ENCODE measurements around the gene INKA2. TPM values are rescaled to one million over a fixed set of nuclear protein-coding genes. Genes with fewer than 3 reads are reported as not detected.

Gene INKA2
- total RNA-seq, 2 donors from 2014 or later: 1.0 TPM; not detected in 1

GRCh38 chr1:111720274-111720976, 18.8 kb downstream of the INKA2 start:
- no peak for ATAC-seq
- intact Hi-C loops (cut with DNase I): no loop called here
- TF ChIP-seq POLR2A (IDR thresholded peaks at IDR 0.05): no peak
- no peak for TF ChIP-seq CTCF (IDR thresholded peaks at IDR 0.05)
- DNase-seq: no peak
- H3K4me3 ChIP-seq: no peak overlapping the region
- no peaks in the 10 kb centered on the region for H3K27me3 ChIP-seq
- H3K9me3 ChIP-seq: no peaks in the 10 kb centered on the region
- peak overlapping the region in 1 of 4 donors; percentile 39 for H3K27ac ChIP-seq
- H3K4me1 ChIP-seq: no peaks in the 10 kb centered on the region
- no peaks in the 10 kb centered on the region for H3K36me3 ChIP-seq (replicated peaks in 1 of 2; ENCODE audit: insufficient read depth in 1 of 2, low read depth in 2 of 2)
- 53 to 59% methylated on average over 7 of the region's 7 CpGs for WGBS, 2 donors

DNA sequence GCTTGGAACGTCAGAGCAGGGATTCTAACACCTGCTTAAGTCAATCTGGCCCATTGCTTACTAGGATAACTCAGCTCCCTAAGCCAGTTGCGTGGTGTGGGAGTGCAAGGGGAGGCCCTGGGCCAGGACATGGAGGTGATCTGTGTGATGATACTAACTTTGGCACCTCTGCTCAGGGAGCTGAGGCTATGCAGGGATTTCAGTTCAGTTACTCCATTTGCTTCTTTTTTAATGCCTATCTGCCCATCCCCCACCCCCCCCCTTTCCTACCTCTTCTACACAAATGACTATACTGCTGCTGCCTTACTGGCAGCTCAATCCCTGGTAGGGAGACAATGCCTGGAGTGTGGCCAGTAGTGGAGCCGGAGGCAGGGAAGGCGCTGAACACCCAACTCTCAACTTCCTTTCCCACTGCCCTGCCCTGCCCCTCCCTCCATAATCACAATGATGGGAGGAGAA, 19.5 kb downstream of the INKA2 start:
- H3K9me3 ChIP-seq: no peaks in the 10 kb centered on the region
- H3K4me1 ChIP-seq: no peaks in the 10 kb centered on the region
- H3K27me3 ChIP-seq: no peaks in the 10 kb centered on the region
- no peaks in the 10 kb centered on the region for H3K36me3 ChIP-seq (replicated peaks in 1 of 2; ENCODE audit: insufficient read depth in 1 of 2, low read depth in 2 of 2)
- ATAC-seq: no peak
- WGBS, 2 donors: 64 to 70% methylated on average over 4 of the region's 4 CpGs
- DNase-seq: no peak
- intact Hi-C loops (cut with DNase I): no loop called here
- no peak overlapping the region for H3K4me3 ChIP-seq
- H3K27ac ChIP-seq: peak overlapping the region in 1 of 4 donors; percentile 39
- TF ChIP-seq POLR2A (IDR thresholded peaks at IDR 0.05): no peak
- TF ChIP-seq CTCF (IDR thresholded peaks at IDR 0.05): no peak

GRCh38 chr1:111719135-111719534, 20.1 kb downstream of the INKA2 start:
- Histone ChIP-seq H3K4me3 (no peak overlapping the region), H3K36me3 (replicated peaks in 1 of 2; ENCODE audit: insufficient read depth in 1 of 2, low read depth in 2 of 2) (no peaks in the 10 kb centered on the region), H3K4me1 (no peaks in the 10 kb centered on the region), H3K9me3 (no peaks in the 10 kb centered on the region), H3K27me3 (no peaks in the 10 kb centered on the region), H3K27ac (no peak overlapping the region)
- DNase-seq (no peak), ATAC-seq (no peak)
- WGBS, 2 donors: 78 to 98% methylated on average over 5 of the region's 5 CpGs
- intact Hi-C loops (cut with DNase I): no loop called here
- no peak for TF ChIP-seq POLR2A (IDR thresholded peaks at IDR 0.05)
- TF ChIP-seq CTCF (IDR thresholded peaks at IDR 0.05): no peak

- intact Hi-C loops (cut with DNase I): no loop called here
- H3K4me3 ChIP-seq: no peak overlapping the region
- TF ChIP-seq CTCF (IDR thresholded peaks at IDR 0.05): no peak
- no peak for TF ChIP-seq POLR2A (IDR thresholded peaks at IDR 0.05)
- no peak for DNase-seq
- H3K9me3 ChIP-seq: no peaks in the 10 kb centered on the region
- H3K27me3 ChIP-seq: no peaks in the 10 kb centered on the region
- no peak overlapping the region for H3K27ac ChIP-seq
- WGBS, 2 donors: 92 to 98% methylated on average over 2 of the region's 2 CpGs
- no peaks in the 10 kb centered on the region for H3K4me1 ChIP-seq
- no peak for ATAC-seq
- no peaks in the 10 kb centered on the region for H3K36me3 ChIP-seq (replicated peaks in 1 of 2; ENCODE audit: insufficient read depth in 1 of 2, low read depth in 2 of 2)
Observed at GRCh38 chr1:111717450-111717849, 21.7 kb downstream of the INKA2 start.

DNA sequence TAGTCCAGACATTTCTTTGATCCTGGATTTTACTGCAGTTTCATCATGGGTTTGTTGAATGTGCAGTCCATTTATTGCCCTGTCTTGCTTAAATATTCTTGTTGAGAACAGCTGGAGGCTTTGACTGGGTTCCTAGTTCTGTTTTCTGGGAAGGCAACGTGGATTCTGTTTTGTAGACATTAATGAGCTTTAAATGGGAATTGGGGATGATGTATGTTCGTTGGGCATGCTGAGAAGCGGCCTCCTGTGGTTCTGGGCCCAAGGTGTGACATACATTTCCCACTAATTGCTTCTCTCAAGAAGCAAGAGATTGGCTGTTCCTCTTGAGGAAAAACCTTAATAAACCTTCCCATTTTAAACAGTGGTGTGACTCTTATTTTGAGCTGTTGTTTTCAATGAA, 22.9 kb downstream of the INKA2 start:
- Histone ChIP-seq H3K27me3 (no peaks in the 10 kb centered on the region), H3K36me3 (replicated peaks in 1 of 2; ENCODE audit: insufficient read depth in 1 of 2, low read depth in 2 of 2) (no peaks in the 10 kb centered on the region), H3K27ac (no peak overlapping the region), H3K4me3 (no peak overlapping the region), H3K9me3 (no peaks in the 10 kb centered on the region), H3K4me1 (no peaks in the 10 kb centered on the region)
- no peak for TF ChIP-seq POLR2A (IDR thresholded peaks at IDR 0.05)
- no peak for TF ChIP-seq CTCF (IDR thresholded peaks at IDR 0.05)
- no peak for DNase-seq
- intact Hi-C loops (cut with DNase I): no loop called here
- ATAC-seq: no peak
- WGBS, 2 donors: 59 to 63% methylated on average over 3 of the region's 3 CpGs

Measured in body of pancreas (tissue), 4 donors.